Hematopoietic multipotent progenitor cell treated with erythropoietin and hydrocortisone succinate and interleukin-3 and kit ligand, for 17 days (in vitro differentiated cells): ENCODE data around the gene PTPN14.
"Not testable (repeated sequence)": the region's sequence is repeated elsewhere in the genome, so short reads cannot be mapped to it uniquely, and the experiment has no call there.

Experiments
- DNase-seq: peaks from one replicate; pipeline ENCODE4 v3.0.0-alpha.2; 2015; ENCODE audit warnings: low spot score

The PTPN14 gene

GRCh38 chr1:214509622-214510021 lies 41.8 kb downstream of the PTPN14 start:
- not testable (repeated sequence) for DNase-seq

- DNase-seq, result no peak
Observed at GRCh38 chr1:214506972-214507431, 44.4 kb downstream of the PTPN14 start.

GRCh38 chr1:214505134-214505533 lies 46.3 kb downstream of the PTPN14 start:
- no peak for DNase-seq

GRCh38 chr1:214504330-214504729 lies 47.1 kb downstream of the PTPN14 start:
- no peak for DNase-seq

GRCh38 chr1:214503553-214503952 lies 47.8 kb downstream of the PTPN14 start:
- no peak for DNase-seq

GRCh38 chr1:214500340-214501055 lies 50.9 kb downstream of the PTPN14 start:
- DNase-seq, result no peak

- DNase-seq, result no peak
Observed at GRCh38 chr1:214499732-214500131, 51.7 kb downstream of the PTPN14 start.

GRCh38 chr1:214498021-214498420 lies 53.4 kb downstream of the PTPN14 start:
- DNase-seq, result no peak

- DNase-seq, result no peak
Observed at GRCh38 chr1:214496126-214496525, 55.3 kb downstream of the PTPN14 start.

GRCh38 chr1:214494706-214495105 lies 56.7 kb downstream of the PTPN14 start:
- DNase-seq, result no peak

- not testable (repeated sequence) for DNase-seq
Observed at GRCh38 chr1:214494179-214494578, 57.2 kb downstream of the PTPN14 start.

GRCh38 chr1:214493126-214493796 lies 58.1 kb downstream of the PTPN14 start:
- no peak for DNase-seq

GRCh38 chr1:214492401-214493075 lies 58.9 kb downstream of the PTPN14 start:
- no peak for DNase-seq

GRCh38 chr1:214491468-214492146 lies 59.8 kb downstream of the PTPN14 start:
- DNase-seq, result no peak

GRCh38 chr1:214485151-214485550 lies 66.3 kb downstream of the PTPN14 start:
- no peak for DNase-seq

GRCh38 chr1:214483180-214483579 lies 68.2 kb downstream of the PTPN14 start:
- DNase-seq, result not testable (repeated sequence)

GRCh38 chr1:214481983-214482634 lies 69.3 kb downstream of the PTPN14 start:
- DNase-seq, result not testable (repeated sequence)

GRCh38 chr1:214476986-214477870 lies 74.2 kb downstream of the PTPN14 start:
- DNase-seq, result no peak

- DNase-seq, result no peak
Observed at GRCh38 chr1:214476229-214476985, 75.0 kb downstream of the PTPN14 start.

GRCh38 chr1:214475746-214476145 lies 75.7 kb downstream of the PTPN14 start:
- DNase-seq, result no peak
